NCI-H510A treated with DMSO at 0.1 percent for 48 hours (cell line): ENCODE measurements around the gene LTO1.

Source experiments
- DNase-seq: peaks from one replicate; lab custom pipeline; 2025; lab: John Stamatoyannopoulos, UW

The LTO1 gene, protein sequence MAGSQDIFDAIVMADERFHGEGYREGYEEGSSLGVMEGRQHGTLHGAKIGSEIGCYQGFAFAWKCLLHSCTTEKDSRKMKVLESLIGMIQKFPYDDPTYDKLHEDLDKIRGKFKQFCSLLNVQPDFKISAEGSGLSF

DNA sequence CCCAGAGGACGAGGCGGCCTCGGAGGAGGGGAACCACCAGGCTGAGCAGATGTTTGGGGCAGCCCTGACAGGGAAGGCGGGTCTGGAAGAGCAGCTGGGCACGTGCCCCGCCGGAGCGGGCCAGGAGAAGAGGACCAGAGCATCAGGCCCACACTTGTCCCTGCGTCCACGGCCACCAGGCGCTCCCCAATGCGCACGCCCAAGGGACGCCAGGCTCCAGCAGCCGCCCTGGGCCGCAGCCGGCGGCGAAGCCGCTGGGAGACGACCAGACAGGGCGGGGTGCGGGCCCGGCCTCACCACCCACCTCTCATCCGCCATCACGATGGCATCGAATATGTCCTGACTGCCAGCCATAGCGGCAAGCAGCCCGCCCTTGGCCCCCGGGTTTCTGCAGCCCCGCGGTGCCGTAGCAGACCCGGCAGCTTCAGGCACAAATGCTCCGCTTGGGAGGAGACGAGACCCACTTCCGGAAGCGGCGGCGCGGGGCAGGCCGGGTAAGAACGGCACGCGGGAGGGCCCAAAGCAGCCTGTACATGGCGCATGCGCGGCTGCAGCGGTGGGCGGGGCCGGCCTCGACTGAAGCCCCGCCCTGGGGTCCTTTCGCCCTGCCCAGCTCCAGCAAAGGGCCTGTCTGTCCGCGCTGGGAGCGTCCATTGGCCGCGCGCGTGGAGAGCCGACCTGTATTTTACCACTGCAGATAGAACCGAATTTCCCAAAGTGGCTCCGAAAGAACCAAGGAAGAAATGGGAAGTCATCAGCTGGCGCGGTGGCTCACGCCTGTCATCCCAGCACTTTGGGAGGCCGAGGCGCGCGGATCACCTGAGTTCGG lies at the start of gene LTO1:
TSS of gene LTO1 (minus strand) at position 468 of the 829 bp plus-strand sequence. CDS start at position 354, 114 bp downstream.
- DNase-seq: peak; percentile 90

DNA sequence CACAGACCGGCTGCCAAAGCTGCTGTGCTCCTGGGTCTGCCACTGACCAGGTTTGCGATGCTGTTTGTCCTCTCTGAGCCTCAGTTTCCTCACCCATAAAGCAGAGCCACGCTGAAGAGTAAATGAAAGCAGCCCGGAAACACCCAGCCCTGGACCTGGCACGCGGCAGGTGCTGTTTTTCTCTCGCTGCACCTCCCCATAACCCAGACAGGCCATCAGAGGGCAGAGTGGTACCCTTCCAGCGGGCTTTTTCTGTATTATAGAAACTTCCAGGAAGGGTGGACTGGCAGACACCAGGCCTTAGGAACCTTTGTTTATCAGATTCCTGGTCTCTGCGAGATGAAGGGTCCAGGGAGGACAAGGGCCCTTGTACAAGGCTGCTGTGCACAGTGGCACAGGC lies 46.6 kb upstream of the LTO1 start:
- DNase-seq: no peak

DNA sequence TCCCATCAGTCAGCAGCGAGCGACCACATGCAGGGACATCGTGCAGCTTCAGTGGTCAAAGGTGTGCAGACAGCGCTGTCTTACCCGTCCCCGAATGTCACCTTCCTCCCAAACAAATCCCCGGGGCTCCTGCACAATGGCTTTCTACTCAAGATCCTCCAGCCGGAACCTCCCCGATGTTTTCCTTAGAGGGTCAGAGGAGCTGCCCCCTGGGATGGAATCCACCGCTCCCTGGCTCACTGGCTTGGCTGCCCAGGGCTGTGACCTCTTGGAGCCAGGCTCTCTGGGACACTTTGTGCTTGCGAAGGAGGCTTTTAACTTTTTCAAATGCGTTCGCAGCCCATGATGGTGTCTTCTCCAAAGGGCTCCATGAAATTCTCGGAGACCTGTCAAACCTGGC lies 46.0 kb upstream of the LTO1 start:
- no peak for DNase-seq

DNA sequence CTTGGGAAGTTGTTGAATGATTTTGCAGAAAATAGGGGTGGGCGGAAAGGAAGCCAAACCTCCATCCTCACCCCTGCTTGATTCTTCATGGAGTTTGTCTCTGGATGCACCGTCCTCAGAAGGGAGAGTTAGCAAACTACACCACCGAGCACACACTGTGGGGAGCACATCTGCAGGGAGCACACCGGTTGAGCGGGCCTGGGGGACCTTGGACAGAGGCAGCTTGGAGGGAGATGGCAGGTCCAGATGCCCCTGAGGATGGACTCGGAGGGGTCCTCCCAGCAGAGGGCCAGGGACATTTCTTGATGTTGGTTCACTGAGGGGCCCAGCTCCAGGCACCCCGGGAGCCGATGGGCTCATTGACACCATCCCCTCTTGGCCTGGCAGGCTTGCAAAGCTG lies 43.8 kb upstream of the LTO1 start:
- no peak for DNase-seq

DNA sequence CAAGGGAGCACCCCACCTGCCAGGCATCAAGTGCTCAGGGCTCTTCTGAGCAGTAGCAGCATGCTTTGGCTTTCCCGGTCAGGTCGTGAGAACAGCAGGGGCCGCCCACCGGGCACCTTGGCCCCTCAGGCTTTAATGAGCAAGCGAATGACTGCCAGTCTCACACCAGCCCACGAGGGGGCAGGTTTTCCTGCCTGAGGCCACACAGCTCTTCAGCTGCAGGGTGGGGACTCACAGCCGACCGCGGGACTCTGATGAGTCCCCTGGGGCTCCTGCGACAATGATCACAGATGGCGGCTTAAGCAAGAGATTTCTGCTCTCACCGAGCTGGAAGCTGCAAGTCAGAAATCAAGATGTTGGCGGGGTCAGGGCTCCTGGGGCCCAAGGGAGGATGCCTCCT lies 43.0 kb upstream of the LTO1 start:
- no peak for DNase-seq

DNA sequence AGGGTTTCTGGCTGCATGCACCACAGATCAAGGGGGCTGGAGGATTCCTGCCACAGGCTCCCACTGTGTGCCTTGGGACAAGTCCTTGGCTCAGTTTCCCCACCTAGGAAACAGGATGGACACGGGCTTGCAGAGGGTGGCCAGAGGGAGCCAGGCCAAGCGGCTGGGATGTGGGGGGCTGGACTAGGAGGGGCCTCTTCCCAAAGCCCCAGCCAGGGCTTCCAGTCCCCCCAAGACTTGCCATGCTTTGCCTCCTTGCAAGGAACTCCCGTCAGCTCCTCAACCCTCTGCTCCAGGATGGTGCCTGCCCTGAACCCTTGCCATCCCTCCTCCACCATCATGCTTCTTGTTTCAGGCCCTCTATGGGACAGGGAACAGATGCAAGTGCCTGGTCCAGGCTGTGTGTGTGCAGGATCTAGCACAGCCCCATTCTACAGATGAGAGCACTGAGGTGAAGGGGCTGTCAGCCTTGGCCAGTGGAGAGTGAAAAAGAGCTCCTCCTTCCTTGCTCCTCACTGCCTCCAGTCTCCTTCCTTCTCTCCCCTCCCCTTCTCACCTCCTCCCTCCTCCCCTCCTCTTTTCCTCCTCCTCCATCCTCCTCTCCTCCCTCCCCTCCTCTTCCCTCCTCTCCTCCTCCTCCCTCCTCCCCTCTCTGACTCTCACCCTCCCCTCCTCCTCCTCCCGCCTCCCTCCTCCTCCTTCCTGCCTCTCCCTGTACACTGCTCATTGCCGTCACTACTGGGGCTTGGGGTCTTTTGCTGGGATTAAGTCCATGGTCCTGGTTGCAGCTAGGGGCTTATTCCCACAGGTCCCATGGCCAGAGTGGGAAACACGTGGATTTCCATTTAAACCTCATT lies 42.0 kb upstream of the LTO1 start:
- DNase-seq: no peak

DNA sequence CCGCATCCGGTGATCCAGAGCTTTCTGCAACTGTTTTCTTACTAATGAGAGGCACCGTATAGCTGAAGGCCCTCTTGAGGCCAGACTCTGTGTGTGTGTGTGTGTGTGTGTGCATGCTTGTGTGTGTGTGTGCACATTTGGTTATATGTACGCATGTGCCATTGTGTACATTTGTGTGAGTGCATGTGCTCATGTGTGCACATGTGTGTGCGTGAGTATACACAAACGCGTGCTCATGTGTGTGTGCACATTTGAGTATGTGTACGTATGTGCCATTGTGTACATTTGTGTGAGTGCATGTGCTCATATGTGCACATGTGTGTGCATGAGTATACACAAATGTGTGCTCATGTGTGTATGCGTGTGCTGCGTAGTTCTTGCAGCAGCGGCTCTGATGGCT lies 40.9 kb upstream of the LTO1 start:
- DNase-seq: no peak

DNA sequence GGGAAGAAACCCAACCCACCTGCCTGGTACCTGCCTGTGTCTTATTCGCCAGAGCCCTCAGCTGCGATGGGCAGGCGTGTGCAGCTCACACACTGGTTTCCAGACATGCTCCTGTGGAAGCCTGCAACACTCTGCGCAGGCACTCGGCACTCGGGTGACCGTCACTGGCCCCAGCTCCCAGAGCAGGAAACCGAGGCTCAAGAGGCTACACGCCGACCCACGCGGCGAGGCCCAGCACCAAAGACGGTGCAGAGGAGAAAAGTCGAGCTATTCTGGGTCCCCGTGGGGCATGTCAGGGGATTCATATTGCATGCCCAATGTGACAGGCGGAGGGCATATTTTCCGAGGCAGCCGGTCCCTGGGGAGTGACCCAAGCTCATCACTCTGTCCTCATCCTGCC lies 40.3 kb upstream of the LTO1 start:
- no peak for DNase-seq

DNA sequence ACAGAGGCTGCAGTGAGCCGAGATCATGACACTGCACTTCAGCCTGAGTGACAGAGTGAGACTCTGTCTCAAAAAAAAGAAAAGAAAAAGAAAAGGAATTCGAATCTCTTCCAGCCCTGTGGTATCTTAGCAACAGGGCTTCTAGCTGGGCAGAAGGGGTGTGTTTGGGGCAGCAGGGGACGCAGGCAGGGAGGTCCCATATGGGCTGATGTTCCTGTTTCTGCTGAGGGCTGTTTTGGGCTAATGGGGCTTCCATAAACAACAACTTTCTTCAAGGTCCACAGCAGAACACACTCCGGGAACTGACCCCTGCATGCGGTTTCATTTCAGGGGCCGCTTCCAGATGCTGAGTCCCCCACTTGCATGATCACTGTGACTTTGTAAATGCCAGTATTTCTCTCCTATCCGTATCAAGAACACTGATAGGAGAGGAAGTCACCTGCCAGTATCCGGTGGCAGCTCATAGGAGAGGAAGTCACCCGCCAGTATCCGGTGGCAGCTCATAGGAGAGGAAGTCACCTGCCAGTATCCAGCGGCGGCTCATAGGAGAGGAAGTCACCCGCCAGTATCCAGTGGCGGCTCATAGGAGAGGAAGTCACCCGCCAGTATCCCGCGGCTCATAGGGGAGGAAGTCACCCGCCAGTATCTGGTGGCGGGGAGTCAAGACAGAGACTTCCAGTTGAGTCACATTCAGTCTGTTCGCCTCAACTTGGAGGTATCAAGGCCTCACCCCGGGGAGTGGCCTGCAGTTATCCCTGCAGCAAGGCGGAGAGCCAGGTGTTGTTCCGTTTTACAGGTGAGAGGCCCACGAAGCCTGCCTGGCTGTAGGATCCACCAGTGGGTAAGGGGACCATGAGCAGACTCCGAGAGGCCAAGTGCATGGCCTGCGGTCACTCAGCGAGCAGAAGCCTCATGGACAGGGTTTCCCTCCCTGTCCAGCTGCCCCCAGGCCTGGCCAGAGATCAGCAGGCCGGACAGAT lies 37.0 kb upstream of the LTO1 start:
- DNase-seq: no peak

DNA sequence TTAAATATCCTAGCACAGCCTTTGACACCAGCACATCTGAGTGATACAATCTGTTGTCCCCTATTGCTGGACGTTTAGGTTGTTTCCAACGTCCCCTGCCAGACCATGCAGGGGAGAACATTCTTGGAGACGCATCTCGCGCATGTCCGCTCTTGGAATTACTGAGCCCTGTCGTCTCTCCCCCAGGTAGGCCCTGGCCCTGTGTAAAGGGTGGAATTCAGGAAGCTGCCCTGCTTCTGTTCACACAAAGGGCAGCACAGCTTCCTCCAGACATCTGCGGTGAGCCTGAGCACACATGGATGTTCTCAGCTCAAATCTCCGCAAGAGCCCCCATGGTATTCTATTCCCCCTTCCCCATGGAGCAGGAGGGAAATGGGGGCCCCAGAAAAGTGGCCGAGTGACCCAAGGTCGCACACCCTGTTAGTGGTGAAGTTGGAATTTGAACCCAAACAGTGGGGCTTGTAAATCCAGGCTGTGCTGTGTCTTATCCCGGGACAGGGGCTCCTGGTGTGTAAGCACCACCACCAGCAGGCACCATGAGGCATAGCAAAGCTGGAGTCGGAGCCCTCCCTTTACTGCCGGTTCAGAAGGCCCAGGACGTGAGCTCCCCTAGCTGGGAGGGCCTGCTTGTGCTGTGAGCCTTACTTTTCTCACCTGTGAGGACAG lies 33.7 kb upstream of the LTO1 start:
- DNase-seq: no peak

DNA sequence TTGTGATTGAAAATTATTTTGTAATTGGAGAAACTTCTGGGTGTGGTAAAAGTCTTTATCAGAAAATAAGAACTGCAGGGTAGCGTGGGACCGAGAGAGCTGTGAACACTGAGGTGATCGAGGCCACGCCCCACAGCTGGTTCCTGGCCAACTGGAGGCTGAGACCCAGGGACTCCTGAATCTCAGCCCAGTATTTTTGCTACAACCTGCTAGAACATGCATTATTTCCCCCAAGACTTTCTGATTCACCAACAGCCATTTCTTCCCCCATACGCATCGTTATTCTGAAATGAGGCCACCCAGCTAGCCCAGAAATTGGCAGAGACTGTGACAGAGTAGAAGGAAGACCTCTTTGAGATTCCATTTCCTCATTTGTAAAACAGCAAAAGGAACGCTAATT lies 32.0 kb upstream of the LTO1 start:
- no peak for DNase-seq

DNA sequence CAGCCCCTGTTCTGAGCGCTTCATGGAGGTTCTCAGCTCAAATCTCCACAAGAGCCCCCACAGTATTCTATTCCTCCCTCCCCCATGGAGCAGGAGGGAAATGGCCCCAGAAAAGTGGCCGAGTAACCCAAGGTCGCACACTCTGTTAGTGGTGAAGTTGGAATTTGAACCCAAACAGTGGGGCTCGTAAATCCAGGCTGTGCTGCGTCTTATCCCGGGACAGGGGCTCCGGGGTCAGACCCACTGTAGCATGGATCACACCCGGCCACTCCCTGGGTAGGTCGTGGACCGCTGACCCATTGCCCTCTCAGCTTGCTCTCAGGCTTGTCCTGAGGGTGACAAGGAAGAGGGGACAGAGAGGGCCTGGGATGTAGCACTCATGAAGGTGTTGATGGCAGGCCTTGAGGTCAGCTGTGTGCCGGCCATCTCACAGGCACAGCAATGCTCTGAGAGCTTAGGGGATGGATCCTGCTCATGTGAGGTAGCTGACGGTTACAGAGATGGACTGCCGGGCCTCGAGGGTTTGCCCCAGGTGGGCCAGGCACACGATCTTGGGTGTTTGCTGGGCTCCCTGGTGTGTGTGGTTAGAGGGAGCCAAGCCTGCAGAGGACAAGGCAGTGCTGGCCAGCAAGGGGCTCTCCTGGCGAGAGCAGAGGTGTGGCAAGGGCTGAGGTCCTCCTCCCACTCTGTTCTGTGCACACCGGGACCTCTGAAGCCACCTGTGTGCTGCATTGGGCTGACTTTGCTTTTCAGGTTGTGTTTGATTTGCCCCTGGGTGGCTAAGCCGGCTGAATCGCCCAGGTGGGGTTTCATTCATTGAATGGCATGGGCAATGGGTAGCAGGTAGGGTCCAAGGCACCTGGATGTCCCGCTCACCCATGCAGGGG lies 31.0 kb upstream of the LTO1 start:
- no peak for DNase-seq

DNA sequence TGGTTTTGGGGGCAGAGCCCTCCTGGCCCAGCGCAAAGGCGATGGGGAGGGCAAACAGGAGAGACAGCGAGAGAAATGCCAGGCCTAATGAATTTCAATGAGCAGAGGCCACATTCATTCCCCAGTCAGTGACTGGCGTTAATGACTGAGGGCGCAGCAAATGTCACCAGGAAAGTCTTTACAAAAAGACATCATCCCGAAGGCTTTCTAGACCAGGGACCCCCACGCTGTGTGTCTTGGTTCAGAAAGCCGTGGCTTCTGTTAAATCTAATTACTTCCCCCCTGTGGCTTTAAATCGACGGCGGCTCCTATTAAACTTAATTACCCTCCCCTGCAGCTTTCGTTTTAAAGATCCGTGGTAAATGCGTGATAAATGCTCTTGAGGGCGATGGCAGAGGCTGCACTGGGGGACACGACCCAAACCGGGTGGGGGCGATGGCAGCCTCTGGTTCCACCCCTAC lies 30.2 kb upstream of the LTO1 start:
- no peak for DNase-seq

DNA sequence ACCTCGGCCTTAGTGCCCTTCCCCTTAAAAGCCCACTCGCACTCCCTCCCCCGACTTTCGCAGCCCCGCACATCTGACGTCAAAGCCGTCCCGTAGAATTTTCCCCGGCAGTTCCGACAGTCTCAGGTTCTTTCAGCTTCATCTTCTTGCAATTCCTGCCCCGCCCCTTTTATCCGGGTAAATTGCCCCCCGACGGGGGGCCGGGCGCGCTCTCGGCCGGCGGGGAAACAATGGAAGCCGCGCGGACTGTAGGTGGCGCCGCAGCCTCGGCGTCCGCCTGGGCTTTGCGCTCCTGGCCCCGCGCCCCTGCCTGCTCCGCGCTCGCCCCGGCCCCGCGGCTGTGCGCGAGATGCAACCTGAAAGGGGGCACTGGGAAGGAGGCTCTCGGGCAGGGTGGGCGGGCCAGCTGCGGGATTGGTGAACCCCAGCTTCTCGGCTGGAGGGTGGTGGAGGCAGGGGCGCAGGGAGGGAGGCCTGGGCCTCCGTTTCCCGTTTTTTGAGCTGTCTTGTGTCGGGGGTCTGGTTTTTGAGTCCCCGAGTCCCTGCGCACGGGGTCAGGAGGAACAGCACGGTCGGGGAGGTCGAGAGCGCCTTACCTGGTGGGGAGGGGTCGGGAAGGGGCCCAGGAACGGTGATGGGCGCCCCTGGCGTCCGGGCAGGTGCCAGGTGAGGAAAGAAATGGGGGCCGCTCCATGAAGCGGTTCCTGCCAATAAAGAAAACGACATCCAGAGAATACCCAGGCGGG lies 29.5 kb upstream of the LTO1 start:
- peak; percentile 14 for DNase-seq

DNA sequence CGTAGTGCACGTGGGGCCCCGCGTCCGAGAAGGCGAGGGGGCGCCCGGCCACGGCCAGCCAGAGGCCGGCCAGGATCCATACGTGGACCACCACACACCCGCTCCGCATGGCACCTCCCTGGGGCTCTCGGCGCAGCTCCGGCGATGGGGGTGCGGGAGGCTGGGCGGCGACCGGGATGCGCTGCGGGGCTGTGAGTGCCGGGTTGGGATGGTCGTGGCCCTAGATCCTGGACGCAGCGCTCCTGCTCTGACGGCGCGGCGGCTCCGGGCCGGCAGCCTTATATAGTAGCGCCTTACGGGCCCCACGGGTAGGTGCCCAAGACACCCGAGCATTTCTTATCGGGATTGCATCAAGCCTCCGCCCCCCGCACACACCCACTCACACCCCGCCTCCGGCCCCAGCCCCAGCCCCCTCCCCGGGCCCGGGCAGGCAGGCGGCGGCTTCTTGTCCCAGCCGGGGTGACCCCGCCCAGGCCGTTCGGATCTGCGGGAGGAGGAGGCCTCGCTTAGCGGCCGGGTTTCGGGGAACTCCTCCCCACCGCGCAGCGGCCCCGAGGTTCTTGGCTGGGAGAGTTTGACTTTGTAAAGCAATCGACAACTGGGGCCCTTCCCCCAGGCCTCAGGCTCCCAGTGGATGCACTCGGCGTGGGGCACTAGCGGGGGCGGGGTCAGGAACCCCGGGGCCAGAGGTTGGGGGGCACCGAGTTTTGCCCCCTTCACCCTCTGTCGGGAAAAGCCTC lies 28.8 kb upstream of the LTO1 start, which contains the start of gene FGF19:
TSS of gene FGF19 (minus strand) at position 255 of the 740 bp plus-strand sequence. CDS start at position 109, 146 bp downstream.
- DNase-seq: no peak

DNA sequence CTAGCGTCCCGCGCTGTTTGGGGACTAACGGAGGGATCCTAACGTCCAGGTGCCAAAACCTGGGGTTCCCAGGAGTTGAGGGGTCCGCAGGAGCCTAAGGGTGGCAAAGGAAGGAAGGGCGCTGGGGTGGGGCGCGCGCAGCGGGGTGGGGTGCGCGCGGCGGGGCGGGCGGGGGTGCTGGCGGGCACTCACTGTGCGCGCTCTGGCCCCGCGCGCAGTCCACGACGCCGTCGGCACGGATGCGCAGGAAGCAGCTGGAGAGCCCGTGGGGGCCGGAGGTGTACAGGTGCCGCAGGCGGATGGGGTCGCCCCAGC lies 28.3 kb upstream of the LTO1 start:
- no peak for DNase-seq

DNA sequence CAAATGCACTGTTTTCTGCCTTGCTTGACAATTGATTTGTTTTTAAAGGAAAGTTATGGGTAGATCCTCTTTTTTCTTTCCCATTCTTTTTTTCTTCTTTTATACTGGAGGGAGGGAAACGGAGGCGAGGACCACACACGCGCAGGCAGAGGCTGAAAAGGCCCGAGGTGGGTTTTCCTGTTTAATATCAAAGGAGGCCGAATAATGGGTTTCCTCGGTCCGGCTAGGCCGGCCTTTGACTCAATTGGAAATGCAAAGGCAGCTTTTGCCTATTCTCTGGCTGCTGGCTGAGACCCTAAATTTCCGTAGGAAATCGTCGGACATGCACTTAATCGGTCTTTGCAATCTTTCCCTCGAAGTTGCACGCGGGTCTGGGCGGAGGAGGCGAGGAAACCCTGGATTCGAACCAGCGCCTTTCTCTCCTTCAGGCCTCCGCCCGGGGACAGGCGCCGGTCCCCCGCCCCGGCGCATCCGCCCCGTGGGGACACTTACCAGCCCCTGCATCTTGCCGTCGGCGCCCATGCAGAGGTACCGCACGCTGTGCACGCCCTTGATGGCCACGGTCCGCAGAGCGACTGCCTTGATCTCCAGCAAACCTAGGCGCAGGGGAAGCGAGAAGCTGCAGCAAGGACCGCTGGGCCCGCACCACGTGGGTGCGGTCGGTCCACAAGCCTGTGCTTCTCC lies 27.8 kb upstream of the LTO1 start:
- DNase-seq: no peak

DNA sequence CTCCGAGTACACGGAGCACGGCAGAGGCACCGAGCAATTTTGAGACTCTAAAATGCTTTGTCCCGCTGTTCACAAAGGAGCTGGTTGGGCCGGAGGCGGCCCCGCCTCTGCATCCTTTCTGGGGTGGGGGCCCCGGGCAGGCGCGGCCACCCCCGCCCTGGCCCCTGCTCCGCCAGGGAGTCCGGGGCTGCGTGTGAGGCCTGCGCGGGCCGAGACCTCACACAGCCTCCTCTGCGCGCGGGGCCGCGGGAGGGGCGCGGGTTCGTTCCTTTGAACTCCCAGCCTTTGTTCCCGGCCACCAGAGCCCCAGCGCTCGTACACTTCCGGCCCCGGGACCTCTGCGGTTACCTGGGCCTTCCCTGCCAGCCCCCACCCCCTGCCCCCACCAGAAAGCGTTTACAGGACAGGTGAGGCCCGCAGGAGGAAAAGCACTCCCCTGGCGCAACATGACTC lies 27.1 kb upstream of the LTO1 start:
- no peak for DNase-seq
